ENCODE data around the gene PRMT7. TPM values are rescaled to one million over a fixed set of nuclear protein-coding genes. Genes with fewer than 3 reads are reported as not detected.
A peak's percentile ranks its signal among the peaks of the same experiment; 100 is the strongest.

PRMT7 gene
- total and polyA plus RNA-seq, 2 donors (not counting 1 experiment from before 2014, with no cell fraction given): 76.9 to 80.4 TPM

GRCh38 chr16:68365167-68365817 lies 54.5 kb downstream of the PRMT7 start:
- Mint-ChIP-seq H3K27ac (peak overlapping the region; percentile 26), H3K4me3 (no peak overlapping the region), H3K4me1 (peaks cover 49% of the 10 kb centered on the region), H3K27me3 (peaks cover 3% of the 10 kb centered on the region), H3K9me3 (ENCODE audit: insufficient read depth) (no peaks in the 10 kb centered on the region)
- H3K9me3 ChIP-seq (ENCODE audit: control extremely low read depth in 1 of 3, control insufficient read depth in 2 of 3, insufficient read depth in 1 of 3, low read length in 2 of 3): no peaks in the 10 kb centered on the region
- no peak overlapping the region for H3K9ac ChIP-seq (ENCODE audit: low read length)
- H3K4me1 ChIP-seq (ENCODE audit: control insufficient read depth in 2 of 2, insufficient read depth in 2 of 2, low read length in 2 of 2): peaks cover 35 to 44% of the 10 kb centered on the region in 2 donors
- no peak overlapping the region for H3K27ac ChIP-seq (ENCODE audit: low read length in 2 of 2)
- no peaks in the 10 kb centered on the region for H3K36me3 ChIP-seq (replicated peaks in 1 of 2; ENCODE audit: control extremely low read depth in 1 of 2, control insufficient read depth in 1 of 2, extremely low read depth in 1 of 2, insufficient read depth in 2 of 2, low read length in 1 of 2)
- H2AFZ ChIP-seq (ENCODE audit: insufficient read depth, low read depth, low read length, poor library complexity, severe bottlenecking): no peak overlapping the region
- POLR2A ChIA-PET: no interaction called here
- H3K79me2 ChIP-seq (ENCODE audit: control insufficient read depth, insufficient read depth, low read length): no peaks in the 10 kb centered on the region
- WGBS (ENCODE audit: insufficient coverage): 31% methylated on average over 17 of the region's 18 CpGs
- ATAC-seq (ENCODE audit: low read depth): no peak
- H3K4me3 ChIP-seq (ENCODE audit: control extremely low read depth in 1 of 5, extremely low read depth in 1 of 5, insufficient read depth in 1 of 5, low read depth in 2 of 5, low read length in 4 of 5): no peak overlapping the region
- H4K20me1 ChIP-seq (ENCODE audit: control insufficient read depth, insufficient read depth, low read length, poor library complexity, severe bottlenecking): no peaks in the 10 kb centered on the region
- no peak for DNase-seq
- CTCF ChIA-PET: interaction anchor here (1.4 kb wide), 1 partner anchor 19 kb away, joined by 4 read pairs; no protein-coding TSS in a partner anchor
- TF ChIP-seq EZH2 (IDR thresholded peaks at IDR 0.05; ENCODE audit: borderline replicate concordance, insufficient read depth, low read depth, low read length, poor library complexity, severe bottlenecking): no peak
- TF ChIP-seq, protein P1, sequence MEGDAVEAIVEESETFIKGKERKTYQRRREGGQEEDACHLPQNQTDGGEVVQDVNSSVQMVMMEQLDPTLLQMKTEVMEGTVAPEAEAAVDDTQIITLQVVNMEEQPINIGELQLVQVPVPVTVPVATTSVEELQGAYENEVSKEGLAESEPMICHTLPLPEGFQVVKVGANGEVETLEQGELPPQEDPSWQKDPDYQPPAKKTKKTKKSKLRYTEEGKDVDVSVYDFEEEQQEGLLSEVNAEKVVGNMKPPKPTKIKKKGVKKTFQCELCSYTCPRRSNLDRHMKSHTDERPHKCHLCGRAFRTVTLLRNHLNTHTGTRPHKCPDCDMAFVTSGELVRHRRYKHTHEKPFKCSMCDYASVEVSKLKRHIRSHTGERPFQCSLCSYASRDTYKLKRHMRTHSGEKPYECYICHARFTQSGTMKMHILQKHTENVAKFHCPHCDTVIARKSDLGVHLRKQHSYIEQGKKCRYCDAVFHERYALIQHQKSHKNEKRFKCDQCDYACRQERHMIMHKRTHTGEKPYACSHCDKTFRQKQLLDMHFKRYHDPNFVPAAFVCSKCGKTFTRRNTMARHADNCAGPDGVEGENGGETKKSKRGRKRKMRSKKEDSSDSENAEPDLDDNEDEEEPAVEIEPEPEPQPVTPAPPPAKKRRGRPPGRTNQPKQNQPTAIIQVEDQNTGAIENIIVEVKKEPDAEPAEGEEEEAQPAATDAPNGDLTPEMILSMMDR (IDR thresholded peaks at IDR 0.05): no peak
- H3K27me3 ChIP-seq (replicated peaks in 1 of 4; ENCODE audit: control extremely low read depth in 1 of 4, control insufficient read depth in 3 of 4, insufficient read depth in 4 of 4, low read length in 3 of 4): no peaks in the 10 kb centered on the region
- intact Hi-C loops (cut with micrococcal nuclease): no loop called here
- peak overlapping the region; percentile 27 for H3K4me2 ChIP-seq (replicated peaks; ENCODE audit: low read depth, low read length, poor library complexity, severe bottlenecking)

DNA sequence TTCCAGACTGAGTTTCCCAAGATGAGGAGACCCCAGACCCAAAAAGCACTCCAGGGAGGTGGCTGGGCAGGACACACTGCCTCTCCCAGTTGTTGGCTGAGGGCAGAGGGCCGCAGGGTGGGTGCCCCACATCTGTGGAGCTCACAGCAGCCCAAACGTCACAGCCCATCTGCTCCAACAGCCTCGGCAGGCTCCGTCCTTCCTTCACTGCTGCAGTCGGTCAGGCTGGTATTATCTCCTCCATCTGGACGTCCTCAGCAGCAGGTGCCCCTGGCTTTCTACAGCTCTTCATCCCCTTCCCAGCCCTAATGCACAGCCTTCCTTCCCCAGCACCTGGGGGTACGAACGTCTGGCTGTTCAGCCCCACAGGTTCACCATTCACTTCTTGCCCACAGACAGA lies 55.2 kb downstream of the PRMT7 start:
- no peaks in the 10 kb centered on the region for H3K9me3 ChIP-seq (ENCODE audit: control extremely low read depth in 1 of 3, control insufficient read depth in 2 of 3, insufficient read depth in 1 of 3, low read length in 2 of 3)
- no peak overlapping the region for H3K27ac ChIP-seq (ENCODE audit: low read length in 2 of 2)
- no peaks in the 10 kb centered on the region for H3K36me3 ChIP-seq (replicated peaks in 1 of 2; ENCODE audit: control extremely low read depth in 1 of 2, control insufficient read depth in 1 of 2, extremely low read depth in 1 of 2, insufficient read depth in 2 of 2, low read length in 1 of 2)
- H3K9me3 Mint-ChIP-seq (ENCODE audit: insufficient read depth): no peaks in the 10 kb centered on the region
- no peak for TF ChIP-seq EZH2 (IDR thresholded peaks at IDR 0.05; ENCODE audit: borderline replicate concordance, insufficient read depth, low read depth, low read length, poor library complexity, severe bottlenecking)
- TF ChIP-seq, protein P1 (IDR thresholded peaks at IDR 0.05): no peak
- no peak overlapping the region for H3K4me3 Mint-ChIP-seq
- H3K9ac ChIP-seq (ENCODE audit: low read length): no peak overlapping the region
- peaks cover 3% of the 10 kb centered on the region for H3K27me3 Mint-ChIP-seq
- H3K4me3 ChIP-seq (ENCODE audit: control extremely low read depth in 1 of 5, extremely low read depth in 1 of 5, insufficient read depth in 1 of 5, low read depth in 2 of 5, low read length in 4 of 5): no peak overlapping the region
- H3K4me1 ChIP-seq (ENCODE audit: control insufficient read depth in 2 of 2, insufficient read depth in 2 of 2, low read length in 2 of 2): peaks cover 43 to 52% of the 10 kb centered on the region in 2 donors
- H3K27ac Mint-ChIP-seq: no peak overlapping the region
- H2AFZ ChIP-seq (ENCODE audit: insufficient read depth, low read depth, low read length, poor library complexity, severe bottlenecking): no peak overlapping the region
- no peaks in the 10 kb centered on the region for H4K20me1 ChIP-seq (ENCODE audit: control insufficient read depth, insufficient read depth, low read length, poor library complexity, severe bottlenecking)
- no peak for DNase-seq
- POLR2A ChIA-PET: no interaction called here
- H3K4me1 Mint-ChIP-seq: peaks cover 56% of the 10 kb centered on the region
- intact Hi-C loops (cut with micrococcal nuclease): no loop called here
- no peaks in the 10 kb centered on the region for H3K27me3 ChIP-seq (replicated peaks in 1 of 4; ENCODE audit: control extremely low read depth in 1 of 4, control insufficient read depth in 3 of 4, insufficient read depth in 4 of 4, low read length in 3 of 4)
- H3K79me2 ChIP-seq (ENCODE audit: control insufficient read depth, insufficient read depth, low read length): no peaks in the 10 kb centered on the region
- no peak for ATAC-seq (ENCODE audit: low read depth)
- WGBS (ENCODE audit: insufficient coverage): 74% methylated on average over 8 of the region's 8 CpGs
- H3K4me2 ChIP-seq (replicated peaks; ENCODE audit: low read depth, low read length, poor library complexity, severe bottlenecking): no peak overlapping the region
- CTCF ChIA-PET: no interaction called here
